HepG2 (cell line): ENCODE measurements around the gene PEX10.

ENCODE experiments used
- BORCS8-MEF2B ChIP-seq: sonication (generic); formaldehyde crosslinking; IDR thresholded peaks from 2 replicates; pipeline ENCODE4 v1.8.0; 2022; ENCODE audit warnings: mild to moderate bottlenecking, missing genetic modification reagents
- CTCF ChIP-seq: sonication (generic); formaldehyde crosslinking; IDR thresholded peaks from 2 replicates; pipeline ENCODE4 v1.5.0; 2020; ENCODE audit warnings: mild to moderate bottlenecking, missing genetic modification reagents, moderate library complexity
- NFATC3 ChIP-seq: sonication (generic); formaldehyde crosslinking; IDR thresholded peaks from 2 replicates; pipeline ENCODE4 v1.5.1; 2020; ENCODE audit warnings: mild to moderate bottlenecking, missing genetic modification reagents
- ZNF432 ChIP-seq: sonication (generic); formaldehyde crosslinking; IDR thresholded peaks from 2 replicates; pipeline ENCODE4 v1.5.0; 2020; ENCODE audit warnings: missing genetic modification reagents, mild to moderate bottlenecking, borderline replicate concordance
- ZNF792 ChIP-seq: IDR thresholded peaks from 2 replicates; pipeline ENCODE4 v1.6.1; 2016

- TF ChIP-seq CTCF (CRISPR knock-in tag) = no peak
- no peak for TF ChIP-seq ZNF792
- TF ChIP-seq BORCS8-MEF2B (CRISPR knock-in tag) = no peak
- no peak for TF ChIP-seq ZNF432 (CRISPR knock-in tag)
- no peak for TF ChIP-seq NFATC3 (CRISPR knock-in tag)
Observed at GRCh38 chr1:2388004-2388913, 24.1 kb downstream of the PEX10 start.
